GM12865 (cell line): ENCODE results near the gene FETUB.
"Not testable (repeated sequence)": the region's sequence is repeated elsewhere in the genome, so short reads cannot be mapped to it uniquely, and the experiment has no call there.

ENCODE experiments used
- DNase-seq: peaks from one replicate; pipeline ENCODE4 v3.0.0; 2010; ENCODE audit warnings: low read depth
- H3K4me3 ChIP-seq: 2 replicates; pipeline ENCODE4 v1.5.1; 2011; ENCODE audit warnings: mild to moderate bottlenecking, low read depth, low read length, control low read depth
- CTCF ChIP-seq: IDR thresholded peaks from 2 replicates; pipeline ENCODE4 v1.5.1; 2011; ENCODE audit warnings: low read length, control low read depth, low read depth, inconsistent platforms; ENCODE audit not compliant: insufficient read depth; ENCODE audit errors: missing control alignments

FETUB gene

GRCh38 chr3:186687120-186687651, 47.0 kb downstream of the FETUB start:
- H3K4me3 ChIP-seq, result no peak overlapping the region
- TF ChIP-seq CTCF, result no peak
- no peak for DNase-seq

DNA sequence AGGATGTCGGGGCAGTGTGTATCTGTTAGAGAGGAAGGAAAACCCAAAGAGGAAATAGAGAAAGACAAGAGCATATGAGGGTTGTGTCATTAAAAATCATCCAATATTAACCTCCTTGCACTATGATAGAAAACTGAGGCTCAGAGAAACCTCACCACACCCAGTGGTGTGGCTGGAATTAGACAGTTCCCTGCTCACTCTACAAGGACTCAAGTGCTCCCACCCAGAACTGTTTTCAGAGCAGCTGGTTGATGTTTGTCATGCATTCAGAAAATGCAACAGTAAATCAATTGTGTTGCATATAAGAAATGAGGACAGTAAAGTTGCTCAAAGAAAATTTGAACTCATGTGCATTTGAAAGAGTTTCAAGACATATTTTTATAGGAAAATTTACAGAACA, 50.1 kb downstream of the FETUB start:
- DNase-seq, H3K4me3 ChIP-seq: not testable (repeated sequence)

DNA sequence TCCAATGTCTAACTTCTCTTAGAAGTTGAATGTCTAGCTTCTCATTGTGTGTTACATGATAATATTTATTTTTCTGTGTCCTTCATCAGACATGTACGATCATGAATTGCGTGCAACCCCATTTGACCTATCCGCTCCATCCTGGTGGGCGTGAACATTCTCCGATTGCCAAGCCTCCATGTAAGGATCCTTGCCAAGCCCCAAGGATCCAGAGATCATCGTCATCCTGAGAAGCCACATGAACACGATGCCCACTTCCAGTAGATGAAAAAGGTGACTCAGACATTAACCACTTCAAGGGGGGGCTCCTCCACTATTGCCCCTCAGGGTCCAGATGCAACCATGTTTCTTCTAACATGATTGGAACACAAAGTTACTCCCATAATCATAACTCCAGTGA, 51.5 kb downstream of the FETUB start:
- no peak for TF ChIP-seq CTCF

DNA sequence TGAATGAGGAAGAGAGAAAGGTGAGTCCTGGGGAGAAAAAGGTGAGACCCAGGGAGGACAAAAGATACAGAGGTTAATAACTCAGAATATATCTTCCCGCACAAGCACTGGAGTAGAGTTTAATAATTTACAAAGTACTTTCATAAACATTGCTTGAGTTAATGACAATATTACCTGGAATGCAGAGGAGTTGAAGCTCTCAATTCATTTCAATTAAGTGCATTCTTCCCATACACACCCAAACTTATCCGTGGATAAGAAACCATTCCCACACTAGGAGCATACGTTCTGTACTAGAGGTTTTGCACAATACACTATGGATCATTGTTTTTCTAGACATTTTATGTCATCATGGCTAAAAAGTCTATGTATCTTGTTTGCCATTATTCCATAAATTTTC, 53.6 kb downstream of the FETUB start:
- DNase-seq, result no peak
- no peak for TF ChIP-seq CTCF

More for the DNA sequence above, 51.5 kb downstream of the FETUB start:
- no peak overlapping the region for H3K4me3 ChIP-seq
- no peak for DNase-seq

GRCh38 chr3:186694288-186695032, 54.3 kb downstream of the FETUB start:
- no peak overlapping the region for H3K4me3 ChIP-seq
- no peak for DNase-seq
- TF ChIP-seq CTCF, result no peak

More for the DNA sequence above, 53.6 kb downstream of the FETUB start:
- H3K4me3 ChIP-seq, result no peak overlapping the region

DNA sequence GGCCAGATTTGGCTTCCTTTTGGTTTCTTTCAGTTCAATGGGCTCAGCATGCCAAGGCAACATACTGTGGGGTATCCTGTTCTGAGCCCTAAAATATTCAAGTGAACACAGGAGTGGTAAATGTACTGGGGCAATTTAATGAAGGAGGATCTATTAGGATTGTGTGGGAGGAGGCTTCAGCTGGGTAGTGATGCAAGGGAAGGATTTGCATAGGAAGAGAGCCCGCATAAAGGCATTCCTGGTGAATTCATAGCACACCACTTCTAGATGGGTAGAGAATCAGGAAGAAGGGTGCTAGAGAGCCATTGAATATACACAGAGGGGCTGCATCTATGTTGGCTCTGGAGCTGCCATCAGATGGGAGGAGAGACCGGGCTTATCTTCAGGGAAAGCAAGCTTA, 56.3 kb downstream of the FETUB start:
- no peak for DNase-seq
- H3K4me3 ChIP-seq, result no peak overlapping the region
- no peak for TF ChIP-seq CTCF

GRCh38 chr3:186697510-186697909, 57.3 kb downstream of the FETUB start:
- no peak for DNase-seq
- TF ChIP-seq CTCF, result no peak

More at GRCh38 chr3:186697510-186697909, 57.3 kb downstream of the FETUB start:
- no peak overlapping the region for H3K4me3 ChIP-seq
